ENCODE results near the gene RIMBP2. TPM values are rescaled to one million over a fixed set of nuclear protein-coding genes. Genes with fewer than 3 reads are reported as not detected.

Gene RIMBP2, protein sequence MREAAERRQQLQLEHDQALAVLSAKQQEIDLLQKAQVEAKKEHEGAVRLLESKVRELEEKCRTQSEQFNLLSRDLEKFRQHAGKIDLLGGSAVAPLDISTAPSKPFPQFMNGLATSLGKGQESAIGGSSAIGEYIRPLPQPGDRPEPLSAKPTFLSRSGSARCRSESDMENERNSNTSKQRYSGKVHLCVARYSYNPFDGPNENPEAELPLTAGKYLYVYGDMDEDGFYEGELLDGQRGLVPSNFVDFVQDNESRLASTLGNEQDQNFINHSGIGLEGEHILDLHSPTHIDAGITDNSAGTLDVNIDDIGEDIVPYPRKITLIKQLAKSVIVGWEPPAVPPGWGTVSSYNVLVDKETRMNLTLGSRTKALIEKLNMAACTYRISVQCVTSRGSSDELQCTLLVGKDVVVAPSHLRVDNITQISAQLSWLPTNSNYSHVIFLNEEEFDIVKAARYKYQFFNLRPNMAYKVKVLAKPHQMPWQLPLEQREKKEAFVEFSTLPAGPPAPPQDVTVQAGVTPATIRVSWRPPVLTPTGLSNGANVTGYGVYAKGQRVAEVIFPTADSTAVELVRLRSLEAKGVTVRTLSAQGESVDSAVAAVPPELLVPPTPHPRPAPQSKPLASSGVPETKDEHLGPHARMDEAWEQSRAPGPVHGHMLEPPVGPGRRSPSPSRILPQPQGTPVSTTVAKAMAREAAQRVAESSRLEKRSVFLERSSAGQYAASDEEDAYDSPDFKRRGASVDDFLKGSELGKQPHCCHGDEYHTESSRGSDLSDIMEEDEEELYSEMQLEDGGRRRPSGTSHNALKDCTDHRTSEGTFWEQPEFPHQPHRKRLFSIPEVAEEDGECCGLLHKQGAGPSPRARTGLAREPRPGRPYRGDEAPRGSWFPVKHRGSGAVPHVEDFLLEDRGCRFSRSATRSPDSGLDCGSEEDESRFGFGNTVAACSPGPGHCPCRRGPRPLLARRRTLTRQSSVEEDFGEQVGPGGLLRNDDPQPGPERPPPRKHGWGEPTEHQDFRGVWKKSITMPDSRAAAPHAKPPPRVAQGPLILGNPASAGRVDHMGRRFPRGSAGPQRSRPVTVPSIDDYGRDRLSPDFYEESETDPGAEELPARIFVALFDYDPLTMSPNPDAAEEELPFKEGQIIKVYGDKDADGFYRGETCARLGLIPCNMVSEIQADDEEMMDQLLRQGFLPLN (N-terminal part only)
- total RNA-seq = not detected in 2 replicates

DNA sequence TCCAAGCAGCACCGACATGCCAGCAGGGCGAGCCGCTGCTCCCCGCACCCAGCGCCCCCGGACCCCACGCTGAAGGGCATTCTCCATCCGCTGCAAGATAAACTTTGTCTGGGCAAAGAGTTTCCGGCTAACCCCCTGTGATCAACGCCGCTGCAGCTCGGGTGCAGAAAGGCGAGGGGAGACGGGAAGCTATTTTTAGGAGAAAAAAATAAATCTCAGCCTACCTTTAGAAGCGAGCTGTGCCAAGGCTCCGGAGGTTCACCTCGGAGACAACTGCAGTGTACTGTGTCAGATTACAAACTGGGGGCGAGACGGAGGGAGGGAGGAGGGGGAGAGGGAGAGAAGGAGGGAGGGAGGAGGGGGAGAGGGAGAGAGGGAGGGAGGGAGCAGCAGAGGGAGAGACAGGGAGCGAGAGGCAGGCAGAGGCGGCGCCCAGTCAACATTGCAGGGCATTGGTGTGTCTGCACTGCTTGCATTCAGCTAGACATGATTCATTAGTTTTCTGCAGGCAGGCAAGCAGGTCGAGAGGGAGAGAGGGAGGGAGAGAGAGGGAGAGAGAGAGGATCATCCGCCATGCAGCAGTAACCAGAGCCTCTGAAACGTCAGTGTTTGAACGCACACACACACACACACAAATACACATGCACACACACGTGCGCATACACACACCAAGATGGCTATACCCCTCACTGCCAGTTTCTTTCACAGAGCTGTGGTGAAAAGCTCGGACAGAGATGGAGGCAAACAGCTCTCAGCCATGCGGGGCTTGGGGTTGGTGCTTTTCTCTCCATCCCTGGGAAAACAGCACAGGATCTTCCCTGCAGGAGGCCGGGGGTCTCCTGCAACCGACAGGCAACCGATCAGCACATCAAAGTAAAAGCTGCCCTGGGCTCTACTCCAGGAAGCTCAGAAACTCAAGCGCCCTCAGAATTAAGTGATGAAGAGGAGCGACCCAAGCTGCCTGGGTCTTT is at the start of gene RIMBP2:
Gene RIMBP2, minus strand, starts transcription at position 302 of the 971 bp plus-strand sequence. CDS start 237,286 bp downstream, outside the sequence.

Other genes starting within 250 kb of the RIMBP2 start
- 30.6 and 40.1 TPM in 2 replicates for gene STX2, start 123.0 kb upstream of the RIMBP2 start, total RNA-seq
- gene RAN, start 155.8 kb upstream of the RIMBP2 start, total RNA-seq = 1,146 and 1,309 TPM in 2 replicates
- 0.09 and 2.1 TPM in 2 replicates for gene ADGRD1, start 237.6 kb upstream of the RIMBP2 start, total RNA-seq

All from endothelial cell of coronary artery (primary cell).